ENCODE results near the gene ELK4.

The ELK4 gene

DNA sequence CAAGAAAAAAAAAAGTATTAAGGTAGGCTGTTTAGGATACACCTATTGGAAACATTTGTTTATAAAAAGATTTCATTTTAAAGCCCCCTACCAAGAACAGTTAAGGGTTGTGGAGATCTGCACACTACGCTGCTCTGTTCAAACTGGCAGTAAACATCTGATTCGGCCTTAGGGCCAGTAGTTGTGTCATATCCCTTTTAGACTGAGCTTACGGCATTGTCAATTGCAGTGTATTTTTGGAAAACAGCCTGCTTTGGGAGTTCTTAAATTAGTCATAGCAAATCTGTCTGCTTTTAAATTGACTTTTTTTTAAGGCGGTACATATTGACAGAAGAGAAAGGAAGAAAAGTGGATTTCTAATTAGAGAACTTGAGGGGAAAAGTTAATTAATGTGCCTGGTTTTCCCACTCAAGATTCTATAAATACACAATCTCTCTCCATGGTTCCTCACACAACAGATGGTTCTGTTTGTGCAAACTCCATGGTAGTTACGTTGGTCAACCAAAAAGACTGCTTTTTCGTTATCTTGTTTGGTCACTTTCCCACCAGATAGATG is 1.7 kb upstream of the ELK4 start:
- Histone ChIP-seq H3K4me1 (ENCODE audit: control insufficient read depth, insufficient read depth, low read length) (peaks cover 14% of the 10 kb centered on the region), H3K27ac (ENCODE audit: low read depth, low read length) (no peak overlapping the region), H3K27me3 (ENCODE audit: control insufficient read depth, insufficient read depth, low read length) (no peaks in the 10 kb centered on the region), H3K4me3 (ENCODE audit: low read length) (no peak overlapping the region), H3K9ac (ENCODE audit: low read length) (no peak overlapping the region), H3K36me3 (ENCODE audit: control insufficient read depth, insufficient read depth, low read length) (no peaks in the 10 kb centered on the region)

DNA sequence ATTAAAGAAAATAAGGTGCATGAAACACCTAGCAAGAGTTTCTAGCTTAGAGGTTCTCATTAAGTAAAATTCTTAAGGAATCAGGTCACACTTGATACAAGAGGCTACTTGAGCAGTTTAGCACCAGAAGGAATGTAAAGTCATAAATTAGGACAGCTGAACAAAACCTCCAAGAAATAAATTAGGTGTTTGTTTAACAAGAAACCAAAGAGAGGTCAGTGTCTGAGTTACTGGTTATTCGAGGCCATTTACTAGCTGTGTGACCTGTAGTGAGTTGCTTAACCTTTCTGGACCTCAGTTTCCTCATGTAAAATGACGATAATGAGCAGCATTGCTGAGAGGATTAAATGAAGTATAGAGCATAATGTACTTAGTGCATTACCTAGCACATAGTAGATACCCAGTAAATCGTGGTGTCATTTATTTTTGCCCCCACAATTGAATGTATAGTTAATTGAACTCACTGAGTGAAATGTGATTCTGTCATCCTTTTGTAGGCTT is 908 bp upstream of the ELK4 start:
- Histone ChIP-seq H3K36me3 (ENCODE audit: control insufficient read depth, insufficient read depth, low read length) (no peaks in the 10 kb centered on the region), H3K27ac (ENCODE audit: low read depth, low read length) (peak overlapping the region; percentile 86), H3K4me3 (ENCODE audit: low read length) (peak overlapping the region; percentile 84), H3K4me1 (ENCODE audit: control insufficient read depth, insufficient read depth, low read length) (peaks cover 14% of the 10 kb centered on the region), H3K9ac (ENCODE audit: low read length) (peak overlapping the region; percentile 73), H3K27me3 (ENCODE audit: control insufficient read depth, insufficient read depth, low read length) (no peaks in the 10 kb centered on the region)

DNA sequence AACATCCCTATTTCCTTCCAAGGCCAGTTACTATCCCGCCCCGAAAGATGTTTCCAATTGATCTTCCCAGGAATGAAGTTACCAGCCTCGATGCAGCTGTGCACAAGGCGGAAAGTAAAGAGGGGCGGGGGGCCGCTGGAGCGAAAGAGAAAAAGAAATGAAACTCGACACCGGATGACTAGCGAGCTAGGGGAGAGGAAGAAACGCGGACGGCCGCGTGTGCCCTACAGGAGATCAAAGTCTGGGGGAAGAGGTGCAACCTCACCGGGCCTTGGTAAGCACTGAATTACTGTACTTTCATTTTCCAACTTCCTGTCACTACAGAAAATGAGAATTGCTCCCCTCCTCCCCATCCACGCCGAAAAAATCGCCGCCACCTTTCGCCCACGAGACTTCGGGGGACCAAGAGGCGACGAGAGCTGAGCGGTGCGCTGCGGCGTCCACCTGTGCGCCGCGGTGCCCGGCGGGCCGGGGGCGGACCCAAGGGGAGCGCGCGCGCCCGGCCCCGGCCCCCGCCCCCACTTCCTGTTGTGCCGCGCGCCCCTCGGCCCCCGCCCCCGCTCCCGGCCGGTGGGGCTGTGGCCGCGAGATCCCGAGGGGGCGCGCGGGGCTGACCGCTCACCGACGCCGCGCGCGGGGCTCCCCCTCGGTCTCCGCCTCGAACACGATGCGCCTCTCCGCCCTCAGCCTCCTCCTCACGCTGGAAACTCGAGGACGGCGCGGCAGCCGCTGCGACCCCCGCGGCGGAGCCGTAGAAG is 622 bp downstream of the ELK4 start:
- no peaks in the 10 kb centered on the region for H3K27me3 ChIP-seq (ENCODE audit: control insufficient read depth, insufficient read depth, low read length)
- peak overlapping the region; percentile 92 for H3K27ac ChIP-seq (ENCODE audit: low read depth, low read length)
- H3K4me1 ChIP-seq (ENCODE audit: control insufficient read depth, insufficient read depth, low read length): peaks cover 14% of the 10 kb centered on the region
- H3K4me3 ChIP-seq (ENCODE audit: low read length): peak overlapping the region; percentile 69
- H3K36me3 ChIP-seq (ENCODE audit: control insufficient read depth, insufficient read depth, low read length): no peaks in the 10 kb centered on the region
- peak overlapping the region; percentile 39 for H3K9ac ChIP-seq (ENCODE audit: low read length)

DNA sequence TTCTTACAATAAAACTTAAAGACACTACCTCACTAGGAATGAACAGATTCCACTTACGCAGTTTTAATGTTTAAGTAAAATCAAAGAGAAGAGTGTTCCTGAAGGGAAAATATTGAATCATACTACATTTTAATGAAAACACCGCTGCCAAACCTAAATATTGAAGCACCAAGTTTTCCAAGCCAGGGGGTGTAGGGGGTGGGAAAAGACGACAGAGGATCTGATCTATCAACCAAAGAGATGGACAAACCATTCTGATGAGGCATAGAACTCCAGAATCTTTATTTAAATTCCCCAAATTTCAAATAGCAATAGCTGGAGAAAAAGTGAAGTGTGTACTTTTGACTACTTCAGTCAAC is 1.2 kb downstream of the ELK4 start:
- H3K4me1 ChIP-seq (ENCODE audit: control insufficient read depth, insufficient read depth, low read length): peaks cover 14% of the 10 kb centered on the region
- H3K4me3 ChIP-seq (ENCODE audit: low read length): peak overlapping the region; percentile 63
- no peaks in the 10 kb centered on the region for H3K36me3 ChIP-seq (ENCODE audit: control insufficient read depth, insufficient read depth, low read length)
- H3K27me3 ChIP-seq (ENCODE audit: control insufficient read depth, insufficient read depth, low read length): no peaks in the 10 kb centered on the region
- H3K27ac ChIP-seq (ENCODE audit: low read depth, low read length): peak overlapping the region; percentile 92
- H3K9ac ChIP-seq (ENCODE audit: low read length): peak overlapping the region; percentile 39

DNA sequence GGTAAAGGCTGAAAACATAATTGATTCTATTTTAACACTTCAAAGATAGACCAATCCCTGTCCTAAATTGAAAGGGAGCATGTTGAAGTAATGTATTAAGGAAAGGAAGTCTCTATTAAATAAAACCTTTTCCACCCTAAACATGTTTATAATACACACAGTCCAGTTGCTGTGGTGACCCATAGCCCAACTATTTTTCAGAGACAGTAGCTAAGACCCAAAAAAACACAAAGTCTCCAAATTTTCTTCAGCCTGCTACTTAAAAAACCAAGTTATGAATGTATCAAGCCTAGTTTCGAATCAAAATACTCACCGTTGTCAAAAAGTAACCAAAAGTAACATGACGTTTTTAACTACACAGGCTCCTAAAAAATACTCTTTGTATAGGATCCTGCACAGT is 1.6 kb downstream of the ELK4 start:
- Histone ChIP-seq H3K9ac (ENCODE audit: low read length) (peak overlapping the region; percentile 39), H3K4me3 (ENCODE audit: low read length) (peak overlapping the region; percentile 63), H3K4me1 (ENCODE audit: control insufficient read depth, insufficient read depth, low read length) (peaks cover 14% of the 10 kb centered on the region), H3K27me3 (ENCODE audit: control insufficient read depth, insufficient read depth, low read length) (no peaks in the 10 kb centered on the region), H3K36me3 (ENCODE audit: control insufficient read depth, insufficient read depth, low read length) (no peaks in the 10 kb centered on the region), H3K27ac (ENCODE audit: low read depth, low read length) (peak overlapping the region; percentile 92)

DNA sequence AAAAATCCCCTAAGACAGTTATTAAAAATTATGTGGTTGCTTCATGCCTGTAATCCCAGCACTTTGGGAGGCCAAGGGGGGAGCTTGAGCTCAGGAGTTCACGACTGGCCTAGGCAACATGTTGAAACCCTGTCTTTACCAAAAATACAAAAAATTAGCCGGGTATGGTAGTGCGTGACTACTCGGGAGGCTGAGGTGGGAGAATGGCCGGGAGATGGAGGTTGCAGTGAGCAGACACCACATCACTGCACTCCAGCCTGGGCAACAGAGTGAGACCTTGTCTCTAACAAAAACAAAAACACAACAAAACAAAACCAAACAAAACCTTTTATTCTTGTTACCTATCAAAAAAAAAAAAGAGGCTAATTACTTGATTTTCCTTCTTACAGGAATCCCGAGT is 2.1 kb downstream of the ELK4 start:
- Histone ChIP-seq H3K27ac (ENCODE audit: low read depth, low read length) (no peak overlapping the region), H3K4me3 (ENCODE audit: low read length) (no peak overlapping the region), H3K9ac (ENCODE audit: low read length) (no peak overlapping the region), H3K36me3 (ENCODE audit: control insufficient read depth, insufficient read depth, low read length) (no peaks in the 10 kb centered on the region), H3K4me1 (ENCODE audit: control insufficient read depth, insufficient read depth, low read length) (peaks cover 14% of the 10 kb centered on the region), H3K27me3 (ENCODE audit: control insufficient read depth, insufficient read depth, low read length) (no peaks in the 10 kb centered on the region)

DNA sequence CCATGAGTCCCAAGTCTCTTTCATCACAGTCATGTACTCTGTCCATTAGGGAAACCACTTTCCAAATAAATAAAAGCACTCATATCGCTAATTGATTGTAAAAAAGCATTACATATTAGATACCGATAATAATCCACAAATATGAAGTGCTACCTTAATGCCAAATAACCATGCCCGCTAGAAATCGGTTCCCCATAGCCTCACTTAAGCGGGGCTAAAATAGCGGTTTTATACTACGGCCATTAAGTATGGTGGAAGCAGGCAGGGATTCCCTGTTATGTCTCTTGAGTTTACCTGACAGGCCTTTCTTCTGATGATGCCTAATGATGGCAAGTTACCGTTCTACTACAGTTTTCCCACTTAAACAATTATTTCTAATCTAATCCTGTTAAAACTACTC is 3.9 kb downstream of the ELK4 start:
- Histone ChIP-seq H3K4me3 (ENCODE audit: low read length) (no peak overlapping the region), H3K27me3 (ENCODE audit: control insufficient read depth, insufficient read depth, low read length) (no peaks in the 10 kb centered on the region), H3K36me3 (ENCODE audit: control insufficient read depth, insufficient read depth, low read length) (peaks cover 2% of the 10 kb centered on the region), H3K4me1 (ENCODE audit: control insufficient read depth, insufficient read depth, low read length) (peaks cover 18% of the 10 kb centered on the region), H3K9ac (ENCODE audit: low read length) (no peak overlapping the region), H3K27ac (ENCODE audit: low read depth, low read length) (no peak overlapping the region)

DNA sequence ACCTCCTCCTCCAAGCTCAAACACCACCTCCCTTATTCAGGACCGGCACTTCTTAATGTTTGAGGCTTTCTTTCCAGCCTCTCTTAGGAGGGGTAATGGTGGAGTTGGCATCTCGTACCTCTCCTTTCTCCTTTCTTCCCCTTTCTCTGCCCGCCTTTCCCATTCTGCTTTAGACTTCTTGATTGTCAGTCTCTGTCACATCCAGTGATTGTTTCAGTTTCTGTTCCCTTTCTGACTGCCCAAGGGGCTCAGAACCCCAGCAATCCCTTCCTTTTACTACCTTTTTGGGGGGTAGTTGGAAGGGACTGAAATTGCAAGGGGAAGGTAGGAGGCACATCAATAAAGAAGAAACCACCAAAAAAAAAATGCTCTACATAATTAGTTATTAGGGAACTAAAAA is 5.6 kb downstream of the ELK4 start:
- Histone ChIP-seq H3K27ac (ENCODE audit: low read depth, low read length) (no peak overlapping the region), H3K4me1 (ENCODE audit: control insufficient read depth, insufficient read depth, low read length) (peaks cover 10% of the 10 kb centered on the region), H3K27me3 (ENCODE audit: control insufficient read depth, insufficient read depth, low read length) (no peaks in the 10 kb centered on the region), H3K4me3 (ENCODE audit: low read length) (no peak overlapping the region), H3K36me3 (ENCODE audit: control insufficient read depth, insufficient read depth, low read length) (peaks cover 2% of the 10 kb centered on the region), H3K9ac (ENCODE audit: low read length) (no peak overlapping the region)

DNA sequence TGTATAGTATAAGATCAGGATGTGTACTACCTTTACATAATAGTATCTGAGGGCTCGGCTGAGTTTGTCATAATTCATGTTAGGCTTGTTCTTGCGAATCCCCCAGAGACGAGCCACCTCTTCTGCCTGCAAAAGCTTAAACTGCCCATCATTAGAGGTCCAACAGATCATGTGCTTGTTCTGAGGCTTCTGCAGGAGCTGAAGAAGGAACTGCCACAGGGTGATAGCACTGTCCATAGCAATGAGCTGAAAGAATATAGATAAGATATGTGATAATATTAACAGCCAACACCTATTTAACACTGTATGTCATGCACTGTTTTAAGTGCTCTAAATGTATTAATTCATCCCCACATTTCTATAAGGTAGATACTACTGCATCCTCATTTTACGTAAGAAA is 8.2 kb downstream of the ELK4 start:
- Histone ChIP-seq H3K27ac (ENCODE audit: low read depth, low read length) (no peak overlapping the region), H3K9ac (ENCODE audit: low read length) (no peak overlapping the region), H3K27me3 (ENCODE audit: control insufficient read depth, insufficient read depth, low read length) (no peaks in the 10 kb centered on the region), H3K4me1 (ENCODE audit: control insufficient read depth, insufficient read depth, low read length) (peaks cover 3% of the 10 kb centered on the region), H3K4me3 (ENCODE audit: low read length) (no peak overlapping the region), H3K36me3 (ENCODE audit: control insufficient read depth, insufficient read depth, low read length) (peaks cover 9% of the 10 kb centered on the region)

DNA sequence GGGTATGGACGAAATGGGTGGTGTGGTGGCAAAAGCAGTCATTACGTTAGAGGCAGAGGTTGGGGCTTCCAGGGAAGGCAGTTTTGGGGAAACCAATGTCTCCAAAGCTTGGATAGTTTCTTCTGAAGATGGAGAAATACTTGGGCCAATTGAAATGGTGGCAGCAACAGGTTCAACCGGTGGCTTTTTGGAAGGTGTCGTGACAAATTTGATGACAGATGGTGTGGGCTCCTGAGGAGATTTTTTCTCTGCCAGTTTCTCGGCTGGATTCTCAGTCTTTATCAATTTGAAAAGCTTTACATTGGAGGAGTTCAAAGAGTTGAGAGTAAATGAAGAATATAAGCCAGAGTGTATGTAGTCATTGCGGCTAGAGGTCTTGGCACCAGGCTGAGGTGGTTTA is 11.5 kb downstream of the ELK4 start:
- H3K4me3 ChIP-seq (ENCODE audit: low read length): no peak overlapping the region
- no peaks in the 10 kb centered on the region for H3K27me3 ChIP-seq (ENCODE audit: control insufficient read depth, insufficient read depth, low read length)
- H3K36me3 ChIP-seq (ENCODE audit: control insufficient read depth, insufficient read depth, low read length): peaks cover 19% of the 10 kb centered on the region
- no peak overlapping the region for H3K27ac ChIP-seq (ENCODE audit: low read depth, low read length)
- H3K9ac ChIP-seq (ENCODE audit: low read length): no peak overlapping the region
- H3K4me1 ChIP-seq (ENCODE audit: control insufficient read depth, insufficient read depth, low read length): peaks cover 3% of the 10 kb centered on the region

DNA sequence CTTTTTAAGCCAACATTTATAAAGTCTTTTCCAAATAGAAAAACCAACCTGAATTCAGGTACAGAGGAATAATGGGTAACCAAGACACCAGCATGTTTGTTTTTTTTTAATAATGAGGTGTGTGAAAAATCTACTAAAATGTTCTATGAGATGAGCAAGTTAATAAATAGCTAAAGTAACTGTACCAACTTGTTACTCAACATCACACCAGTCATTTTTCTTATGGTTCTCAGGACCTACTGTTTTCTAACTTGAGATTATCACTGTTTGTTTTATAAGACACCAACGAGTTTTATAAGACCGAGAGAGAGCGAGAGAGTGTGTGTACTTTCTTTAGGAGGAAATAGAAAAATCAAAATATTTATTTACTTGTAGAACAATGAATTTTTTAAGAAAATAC is 12.4 kb downstream of the ELK4 start:
- Histone ChIP-seq H3K27me3 (ENCODE audit: control insufficient read depth, insufficient read depth, low read length) (no peaks in the 10 kb centered on the region), H3K4me3 (ENCODE audit: low read length) (no peak overlapping the region), H3K4me1 (ENCODE audit: control insufficient read depth, insufficient read depth, low read length) (peaks cover 3% of the 10 kb centered on the region), H3K36me3 (ENCODE audit: control insufficient read depth, insufficient read depth, low read length) (peaks cover 19% of the 10 kb centered on the region), H3K9ac (ENCODE audit: low read length) (no peak overlapping the region), H3K27ac (ENCODE audit: low read depth, low read length) (no peak overlapping the region)

DNA sequence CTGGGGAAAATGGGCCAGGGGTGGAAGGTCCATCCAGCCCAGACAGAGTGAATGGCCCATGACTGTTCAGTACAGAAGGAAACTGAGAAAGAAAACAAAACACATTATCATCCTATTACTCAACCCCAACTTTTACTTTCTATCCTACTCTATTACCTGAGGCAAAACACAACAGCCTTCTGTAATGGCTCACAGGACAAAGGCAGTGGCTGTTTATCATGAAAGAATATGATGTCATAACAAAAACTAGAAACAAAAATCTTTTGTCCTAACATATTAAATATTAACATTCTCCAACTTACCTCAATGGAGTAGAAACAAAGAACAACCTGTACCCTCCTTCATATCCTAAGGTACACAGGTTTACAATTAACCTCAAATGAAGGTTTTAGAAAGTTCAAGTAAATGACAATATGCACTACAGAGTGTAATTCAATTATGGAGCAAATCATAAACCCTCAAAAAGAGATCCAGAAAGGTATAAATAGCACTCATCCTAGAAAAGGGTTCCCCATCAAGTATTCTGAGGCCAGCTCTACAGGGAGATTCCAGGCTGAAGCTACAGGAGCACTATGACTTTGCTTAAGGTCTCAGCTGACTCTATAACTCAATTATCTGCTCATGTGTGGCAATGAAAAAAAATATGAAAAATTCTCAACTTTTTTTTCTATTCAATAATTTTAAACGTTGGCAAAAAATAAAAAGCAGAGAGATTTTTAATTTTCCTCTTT is 15.1 kb downstream of the ELK4 start:
- no peaks in the 10 kb centered on the region for H3K27me3 ChIP-seq (ENCODE audit: control insufficient read depth, insufficient read depth, low read length)
- peaks cover 21% of the 10 kb centered on the region for H3K36me3 ChIP-seq (ENCODE audit: control insufficient read depth, insufficient read depth, low read length)
- no peak overlapping the region for H3K9ac ChIP-seq (ENCODE audit: low read length)
- no peaks in the 10 kb centered on the region for H3K4me1 ChIP-seq (ENCODE audit: control insufficient read depth, insufficient read depth, low read length)
- H3K4me3 ChIP-seq (ENCODE audit: low read length): no peak overlapping the region
- H3K27ac ChIP-seq (ENCODE audit: low read depth, low read length): no peak overlapping the region
